GM12892 (cell line): ENCODE results near the gene PRR36.

ENCODE experiments used
- POLR2A ChIP-seq: IDR thresholded peaks from 2 replicates; pipeline ENCODE4 v1.6.1; 2011; ENCODE audit warnings: low read depth, low read length, control low read depth
- POLR2AphosphoS5 ChIP-seq: IDR thresholded peaks from 2 replicates; pipeline ENCODE4 v1.6.1; 2011; ENCODE audit warnings: low read depth, low read length, control low read depth
- TAF1 ChIP-seq: IDR thresholded peaks from 2 replicates; pipeline ENCODE4 v1.6.1; 2011; ENCODE audit warnings: low read depth, mild to moderate bottlenecking, control low read depth, low read length, borderline replicate concordance

- TF ChIP-seq POLR2AphosphoS5 (no peak), TAF1 (no peak), POLR2A (no peak)
These were observed 18.0 kb downstream of the PRR36 start for GRCh38 chr19:7856109-7856591.
